C4-2B (cell line): ENCODE measurements around the gene PIH1D1.
A peak's percentile ranks its signal among the peaks of the same experiment; 100 is the strongest.

Experiments used
- H3K27ac ChIP-seq: fragments of 450-650 bp; 2 replicates; pipeline ENCODE4 v1.5.1; 2017
- CTCF ChIP-seq: fragments of 450-650 bp; conservative IDR thresholded peaks from 2 replicates; pipeline ENCODE4 v1.5.1; 2017; ENCODE audit warnings: mild to moderate bottlenecking
- ZFX ChIP-seq: fragments of 450-650 bp; IDR thresholded peaks from 2 replicates; pipeline ENCODE4 v1.6.1; 2017

The PIH1D1 gene

DNA sequence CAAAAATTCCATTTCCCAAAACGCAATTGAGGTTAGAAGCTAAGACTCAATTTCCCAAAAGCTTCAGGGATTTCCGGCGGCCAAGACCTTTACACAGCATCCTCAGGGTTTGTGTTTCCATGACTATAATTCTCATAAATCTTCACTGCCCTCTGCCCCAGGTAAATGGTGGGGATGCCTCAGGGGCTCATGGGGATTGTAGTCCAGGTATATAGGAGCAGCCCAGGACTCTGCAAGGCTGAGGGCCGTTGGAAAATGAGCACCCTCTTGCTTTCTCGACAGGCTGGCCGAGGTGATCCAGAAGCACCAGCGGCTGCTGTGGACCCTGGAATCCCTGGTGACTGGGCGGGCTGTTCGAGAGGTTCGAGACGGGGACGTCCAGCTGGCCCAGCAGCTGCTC lies 7.8 kb upstream of the PIH1D1 start:
- no peak for TF ChIP-seq CTCF
- no peak for TF ChIP-seq ZFX
- no peak overlapping the region for H3K27ac ChIP-seq

DNA sequence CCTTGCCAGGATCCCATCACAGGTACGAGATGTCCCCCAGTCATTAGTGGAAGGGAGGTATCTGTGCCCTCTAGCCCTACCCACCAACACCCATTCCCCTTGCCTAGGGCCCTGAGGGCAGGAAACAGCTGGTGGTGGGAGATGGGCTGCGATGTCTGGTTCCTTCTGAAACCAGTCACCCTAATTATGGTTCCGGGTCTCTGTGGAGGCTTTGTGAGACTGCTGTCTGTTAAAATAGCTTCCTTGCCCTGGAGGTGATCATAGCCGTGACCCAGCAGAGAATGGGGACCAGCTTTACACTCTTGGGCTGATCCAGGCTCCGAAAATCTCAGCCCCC lies 6.9 kb upstream of the PIH1D1 start:
- no peak overlapping the region for H3K27ac ChIP-seq
- no peak for TF ChIP-seq ZFX
- TF ChIP-seq CTCF: no peak

GRCh38 chr19:49456326-49456725 lies 4.7 kb upstream of the PIH1D1 start:
- no peak overlapping the region for H3K27ac ChIP-seq

GRCh38 chr19:49455773-49456172 lies 4.2 kb upstream of the PIH1D1 start:
- H3K27ac ChIP-seq: no peak overlapping the region
- no peak for TF ChIP-seq ZFX
- TF ChIP-seq CTCF: no peak

More at GRCh38 chr19:49456326-49456725, 4.7 kb upstream of the PIH1D1 start:
- TF ChIP-seq ZFX (no peak), CTCF (no peak)

- peak overlapping the region; percentile 83 for H3K27ac ChIP-seq
- TF ChIP-seq CTCF (no peak), ZFX (no peak)
Observed at GRCh38 chr19:49453757-49454240, 2.2 kb upstream of the PIH1D1 start.

DNA sequence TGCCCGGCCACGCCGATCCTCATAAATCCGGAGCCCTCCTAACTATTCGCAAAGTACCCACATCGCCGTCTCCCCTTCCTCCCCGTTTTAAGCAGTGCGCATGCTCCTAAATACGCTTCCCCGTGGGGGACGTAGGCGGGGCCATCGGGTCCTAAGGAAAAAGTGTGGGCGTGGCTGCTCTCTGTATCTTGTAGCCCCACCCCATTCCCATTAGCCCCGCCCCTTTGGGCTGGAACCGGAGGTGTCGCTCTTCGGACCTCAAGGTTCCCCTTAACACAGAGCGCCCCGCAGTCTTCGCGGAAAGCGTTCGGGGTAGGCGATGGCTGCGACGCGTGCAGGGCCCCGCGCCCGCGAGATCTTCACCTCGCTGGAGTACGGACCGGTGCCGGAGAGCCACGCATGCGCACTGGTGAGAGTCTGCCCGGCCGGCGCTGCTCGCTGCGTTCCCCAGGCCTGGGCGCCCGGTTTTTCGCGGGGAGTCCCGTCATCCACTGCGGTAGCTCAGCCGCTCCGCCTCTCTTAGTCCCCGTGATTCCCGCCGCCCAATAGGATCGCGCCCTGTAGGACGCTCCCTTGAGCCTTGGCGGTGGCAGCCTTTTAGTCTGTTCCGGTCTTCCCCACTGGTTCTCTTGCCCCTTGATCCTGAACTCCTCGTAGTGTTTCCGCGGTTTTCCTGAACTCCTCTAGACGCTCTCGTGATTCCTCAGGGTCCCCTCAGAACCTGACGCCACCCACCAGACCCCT lies 1.6 kb upstream of the PIH1D1 start, which contains the start of gene ALDH16A1:
Gene ALDH16A1 (plus strand): TSS at position 213 of the 744 bp plus-strand sequence. CDS start 107 bp downstream, at position 320.
- TF ChIP-seq CTCF: no peak
- TF ChIP-seq ZFX: no peak
- peak within 1 kb of the TSS; percentile 83 for H3K27ac ChIP-seq

DNA sequence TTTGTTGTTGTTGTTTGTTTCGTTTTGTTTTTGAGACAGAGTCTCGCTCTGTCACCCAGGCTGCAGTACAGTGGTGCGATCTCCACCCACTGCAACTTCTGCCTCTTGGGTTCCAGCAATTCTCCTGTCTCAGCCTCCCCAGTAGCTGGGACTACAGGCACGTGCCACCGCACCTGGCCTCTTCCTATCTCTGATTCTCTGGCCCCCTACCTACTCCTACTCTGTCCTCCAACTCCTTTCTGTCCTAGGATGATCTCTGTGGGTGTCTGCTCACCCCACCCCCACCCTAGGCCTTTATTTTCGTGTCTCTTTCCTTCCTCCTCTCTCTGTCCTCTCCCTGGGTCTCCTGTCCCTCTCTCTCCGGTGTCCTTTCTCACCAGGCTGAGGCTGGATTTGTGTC lies 1.2 kb downstream of the PIH1D1 start:
- peak overlapping the region; percentile 83 for H3K27ac ChIP-seq
- TF ChIP-seq CTCF (no peak), ZFX (no peak)
